Keratinocyte (primary cell): ENCODE results near the gene RAB3D. TPM values are rescaled to one million over a fixed set of nuclear protein-coding genes. Genes with fewer than 3 reads are reported as not detected.

Experiments used
- DNase-seq: peaks from one replicate; pipeline ENCODE4 v3.0.0-alpha.2; 2011; ENCODE audit warnings: low read depth, missing footprints, low spot score
- FAIRE-seq: peaks from 2 replicates; lab custom pipeline; 2011; peaks lifted over from hg19 to GRCh38; lab: Jason Lieb, UNC
- H2AFZ ChIP-seq: 2 replicates; pipeline ENCODE4 v1.6.0; 2012; ENCODE audit warnings: low read length, control low read depth, inconsistent platforms; ENCODE audit not compliant: control insufficient read depth
- H3K27ac ChIP-seq: 2 replicates; pipeline ENCODE4 v1.5.1; 2011; ENCODE audit warnings: low read length; ENCODE audit not compliant: control insufficient read depth, insufficient read depth
- H3K27me3 ChIP-seq: 3 replicates; pipeline ENCODE4 v1.6.0; 2011; ENCODE audit warnings: low read length; ENCODE audit not compliant: control insufficient read depth, insufficient read depth; ENCODE audit errors: extremely low read depth
- H3K36me3 ChIP-seq, 2 experiments: 2 replicates in 1 of 2; 3 replicates in 1 of 2; pipeline ENCODE4 v1.5.1; 2011; ENCODE audit warnings: low read length in 2 of 2, mild to moderate bottlenecking in 1 of 2; ENCODE audit not compliant: control insufficient read depth in 2 of 2, insufficient read depth in 2 of 2; ENCODE audit errors: extremely low read depth in 1 of 2
- H3K4me1 ChIP-seq: 3 replicates; pipeline ENCODE4 v1.5.1; 2011; ENCODE audit warnings: low read length; ENCODE audit not compliant: control insufficient read depth, insufficient read depth; ENCODE audit errors: extremely low read depth
- H3K4me2 ChIP-seq: 3 replicates; pipeline ENCODE4 v1.6.0; 2011; ENCODE audit warnings: low read depth, low read length; ENCODE audit not compliant: control insufficient read depth, insufficient read depth; ENCODE audit errors: extremely low read depth
- H3K4me3 ChIP-seq, 3 experiments: fragments of 200-600 bp in 1 of 3; sonication (generic) in 1 of 3; 2 replicates in 2 of 3; 3 replicates in 1 of 3; pipeline ENCODE4 v1.5.1; 2011 to 2016; ENCODE audit warnings: low read length in 3 of 3, mild to moderate bottlenecking in 3 of 3, control low read depth in 2 of 3, inconsistent platforms in 1 of 3, low read depth in 1 of 3, mixed read lengths in 1 of 3, mixed run types in 1 of 3, moderate library complexity in 1 of 3; ENCODE audit not compliant: control insufficient read depth in 2 of 3, insufficient read depth in 2 of 3; ENCODE audit errors: extremely low read depth in 1 of 3
- H3K79me2 ChIP-seq: 2 replicates; pipeline ENCODE4 v1.6.0; 2012; ENCODE audit warnings: low read length; ENCODE audit not compliant: control insufficient read depth, insufficient read depth
- H3K9ac ChIP-seq: 3 replicates; pipeline ENCODE4 v1.6.0; 2011; ENCODE audit warnings: low read length; ENCODE audit not compliant: control insufficient read depth, insufficient read depth; ENCODE audit errors: extremely low read depth
- H3K9me1 ChIP-seq: 3 replicates; pipeline ENCODE4 v1.6.0; 2011; ENCODE audit warnings: low read length; ENCODE audit not compliant: control insufficient read depth, insufficient read depth; ENCODE audit errors: extremely low read depth
- H3K9me3 ChIP-seq: 2 replicates; pipeline ENCODE4 v1.5.1; 2012; ENCODE audit warnings: low read depth, low read length; ENCODE audit not compliant: control insufficient read depth
- H4K20me1 ChIP-seq: 3 replicates; pipeline ENCODE4 v1.6.0; 2011; ENCODE audit warnings: low read length; ENCODE audit not compliant: control insufficient read depth, insufficient read depth; ENCODE audit errors: extremely low read depth
- CTCF ChIP-seq, 3 experiments: IDR thresholded peaks in 1 of 3; conservative IDR thresholded peaks in 1 of 3; optimal IDR thresholded peaks in 1 of 3; 2 replicates in 2 of 3; 3 replicates in 1 of 3; pipeline versions ENCODE3 to v1.5.1; 2011; ENCODE audit warnings: low read length in 3 of 3, mild to moderate bottlenecking in 3 of 3, moderate library complexity in 2 of 3, control low read depth in 1 of 3, inconsistent platforms in 1 of 3; ENCODE audit not compliant: insufficient read depth in 2 of 3; ENCODE audit errors: extremely low read depth in 1 of 3
- EZH2 ChIP-seq: IDR thresholded peaks from one replicate; pipeline ENCODE4 v1.6.1; 2012; ENCODE audit warnings: inconsistent platforms, mild to moderate bottlenecking, low read length, moderate library complexity
- dilution Hi-C: fragments of 300-500 bp; cut with MboI; formaldehyde crosslinking; loops from one replicate; pipeline ENCODE4 v1.7.0; 2020; ENCODE audit warnings: low sequenced_read_pairs; ENCODE audit not compliant: extremely low pct_ligation_motif_present
- polyA plus RNA-seq, 5 experiments: library from polyadenylated mRNA; depleted of rRNA in 3 of 5; stranded (reverse) in 3 of 5; stranded (forward) in 1 of 5; unstranded in 1 of 5; fragments of >200 nt; gene quantifications; 1 replicate in 1 of 5; 2 replicates in 3 of 5; 3 replicates in 1 of 5; pipeline versions ENCODE4 v1.2.1 to v1.2.3, GENCODE V29; 2011 to 2012; ENCODE audit warnings: missing spikeins in 2 of 5, low read depth in 1 of 5, low replicate concordance in 1 of 5

Gene RAB3D
- polyA plus RNA-seq, 1 donor (not counting 4 experiments of a cell fraction or from before 2014, with no cell fraction given): 63.1 TPM

GRCh38 chr19:11296264-11296663 lies 43.2 kb downstream of the RAB3D start:
- no peaks in the 10 kb centered on the region for H3K36me3 ChIP-seq
- TF ChIP-seq CTCF (optimal IDR thresholded peaks at IDR 0.05 in 1 of 3, IDR thresholded peaks at IDR 0.05 in 1 of 3, conservative IDR thresholded peaks at IDR 0.05 in 1 of 3; ENCODE audit: extremely low read depth in 1 of 3, insufficient read depth in 2 of 3, low read length in 3 of 3) (no peak), EZH2 (no peak)
- H4K20me1 ChIP-seq: no peaks in the 10 kb centered on the region
- no peak overlapping the region for H2AFZ ChIP-seq
- H3K9me1 ChIP-seq: no peaks in the 10 kb centered on the region
- no peak for FAIRE-seq
- DNase-seq: no peak
- no peaks in the 10 kb centered on the region for H3K79me2 ChIP-seq
- dilution Hi-C loops: no loop called here
- no peak overlapping the region for H3K4me2 ChIP-seq
- H3K27me3 ChIP-seq: peaks cover 3% of the 10 kb centered on the region
- H3K9me3 ChIP-seq: no peaks in the 10 kb centered on the region
- H3K4me1 ChIP-seq: peaks cover 7% of the 10 kb centered on the region
- no peak overlapping the region for H3K4me3 ChIP-seq
- no peak overlapping the region for H3K9ac ChIP-seq
- H3K27ac ChIP-seq: no peak overlapping the region

GRCh38 chr19:11295665-11296245 lies 43.7 kb downstream of the RAB3D start, which contains the start of gene TSPAN16:
TSS of gene TSPAN16 (plus strand) at chr19:11296160. CDS start at chr19:11296298, 138 bp downstream.
- no peak within 1 kb of the TSS for H3K9ac ChIP-seq
- H3K9me1 ChIP-seq: no peaks in the 10 kb centered on the region
- H3K4me2 ChIP-seq: no peak within 1 kb of the TSS
- no peak for DNase-seq
- TF ChIP-seq EZH2 (no peak), CTCF (optimal IDR thresholded peaks at IDR 0.05 in 1 of 3, IDR thresholded peaks at IDR 0.05 in 1 of 3, conservative IDR thresholded peaks at IDR 0.05 in 1 of 3; ENCODE audit: extremely low read depth in 1 of 3, insufficient read depth in 2 of 3, low read length in 3 of 3) (peak in 1 of 3 experiments; percentile 31)
- no peak within 1 kb of the TSS for H3K4me3 ChIP-seq
- peaks cover 3% of the 10 kb centered on the region for H3K27me3 ChIP-seq
- H3K4me1 ChIP-seq: peaks cover 7% of the 10 kb centered on the region
- H3K27ac ChIP-seq: no peak within 1 kb of the TSS
- H2AFZ ChIP-seq: no peak within 1 kb of the TSS
- no peaks in the 10 kb centered on the region for H3K9me3 ChIP-seq
- H3K79me2 ChIP-seq: no peaks in the 10 kb centered on the region
- no peaks in the 10 kb centered on the region for H4K20me1 ChIP-seq
- FAIRE-seq: no peak
- dilution Hi-C loops: no loop called here
- H3K36me3 ChIP-seq: no peaks in the 10 kb centered on the region
